Smooth muscle cell (in vitro differentiated cells): ENCODE measurements around the gene ATP2B3. TPM values are rescaled to one million over a fixed set of nuclear protein-coding genes. Genes with fewer than 3 reads are reported as not detected.

Source experiments
- DNase-seq: peaks from one replicate; lab custom pipeline; 2025; ENCODE audit not compliant: unreplicated experiment; lab: John Stamatoyannopoulos, UW
- H2AFZ ChIP-seq: fragments of 200-600 bp; sonication (generic); 2 replicates; pipeline ENCODE4 v1.6.0; 2016; ENCODE audit warnings: antibody characterized with exemption, low read depth, mild to moderate bottlenecking
- H3F3A ChIP-seq: fragments of 200-600 bp; sonication (generic); 2 replicates; pipeline ENCODE4 v1.6.0; 2017; ENCODE audit warnings: antibody characterized with exemption, low read depth
- H3K27ac ChIP-seq: fragments of 200-600 bp; sonication (generic); 2 replicates; pipeline ENCODE4 v1.5.1; 2016; ENCODE audit warnings: low read depth, mild to moderate bottlenecking
- H3K27me3 ChIP-seq: fragments of 200-600 bp; sonication (generic); 2 replicates; pipeline ENCODE4 v1.6.1; 2016; ENCODE audit warnings: low read depth, mild to moderate bottlenecking
- H3K36me3 ChIP-seq: fragments of 200-600 bp; sonication (generic); 2 replicates; pipeline ENCODE4 v1.5.1; 2016; ENCODE audit warnings: low read depth
- H3K4me1 ChIP-seq: fragments of 200-600 bp; sonication (generic); 2 replicates; pipeline ENCODE4 v1.5.1; 2016; ENCODE audit warnings: low read depth
- H3K4me2 ChIP-seq: fragments of 200-600 bp; sonication (generic); 2 replicates; pipeline ENCODE4 v1.6.0; 2016; ENCODE audit warnings: mild to moderate bottlenecking
- H3K4me3 ChIP-seq: fragments of 200-600 bp; sonication (generic); 2 replicates; pipeline ENCODE4 v1.5.1; 2016; ENCODE audit warnings: mild to moderate bottlenecking
- H3K79me2 ChIP-seq: fragments of 200-600 bp; sonication (generic); 2 replicates; pipeline ENCODE4 v1.6.0; 2016; ENCODE audit warnings: low read depth, mild to moderate bottlenecking
- H3K9ac ChIP-seq: fragments of 200-600 bp; sonication (generic); 2 replicates; pipeline ENCODE4 v1.6.0; 2016; ENCODE audit warnings: low read depth
- H3K9me3 ChIP-seq: fragments of 200-600 bp; sonication (generic); replicated peaks from 2 replicates; pipeline ENCODE4 v1.5.1; 2016; ENCODE audit warnings: low read depth
- H4K20me1 ChIP-seq: fragments of 200-600 bp; sonication (generic); 2 replicates; pipeline ENCODE4 v1.6.0; 2016; ENCODE audit warnings: low read depth
- WGBS: methylation state at CpG from one replicate; pipeline ENCODE4 v1.1.7; 2016; ENCODE audit warnings: low lambda C conversion rate; 5-methylcytosine and 5-hydroxymethylcytosine counted together
- polyA plus RNA-seq: library from polyadenylated mRNA; unstranded; fragments of >200 nt; fragmentation: Nextera tagmentation; extraction: Ambion mirVana; gene quantifications from 2 replicates; pipeline ENCODE4 v1.2.1, GENCODE V29; 2016
- total RNA-seq: library from RNA; depleted of rRNA; stranded (reverse); fragments of >200 nt; gene quantifications from 2 replicates; pipeline ENCODE4 v1.2.3, GENCODE V29; 2014
- TF ChIP-seq, protein P1 (sequence below): fragments of 200-600 bp; sonication (generic); IDR thresholded peaks from 2 replicates; pipeline ENCODE4 v1.5.1; 2017; ENCODE audit warnings: borderline replicate concordance, mild to moderate bottlenecking, antibody characterized with exemption; ENCODE audit not compliant: insufficient read depth, poor library complexity, severe bottlenecking

ATP2B3 gene
- total and polyA plus RNA-seq, 2 experiments from 2014 or later, result 0.05 to 0.22 TPM

DNA sequence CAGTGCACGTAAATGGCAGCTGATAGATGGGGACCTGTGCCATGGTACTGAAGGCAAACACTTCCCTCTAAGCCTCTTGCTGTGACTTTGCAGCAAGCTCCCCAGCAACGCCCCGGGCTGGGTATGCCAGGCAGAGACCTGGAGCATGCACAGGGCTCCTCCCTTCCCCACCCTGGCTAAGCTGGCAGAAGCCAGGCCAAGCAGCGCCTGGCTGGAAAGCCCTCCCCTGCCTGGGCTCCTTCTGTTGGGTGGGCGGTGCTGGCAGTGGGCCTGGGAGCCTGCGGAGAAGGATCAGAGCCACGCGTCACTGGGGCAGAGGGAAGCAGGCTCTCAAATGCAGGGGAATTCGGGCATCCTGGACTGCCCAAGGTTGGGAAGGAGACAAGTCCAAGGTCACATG, 3.6 kb downstream of the ATP2B3 start:
- Histone ChIP-seq H3K9me3 (no peaks in the 10 kb centered on the region), H2AFZ (no peak overlapping the region), H3K9ac (no peak overlapping the region), H3K4me3 (no peak overlapping the region), H4K20me1 (no peaks in the 10 kb centered on the region), H3K4me1 (no peaks in the 10 kb centered on the region), H3K27me3 (peaks cover 12% of the 10 kb centered on the region), H3K36me3 (no peaks in the 10 kb centered on the region), H3K79me2 (no peaks in the 10 kb centered on the region), H3K27ac (no peak overlapping the region), H3K4me2 (no peak overlapping the region), H3F3A (no peaks in the 10 kb centered on the region)
- TF ChIP-seq, protein P1, sequence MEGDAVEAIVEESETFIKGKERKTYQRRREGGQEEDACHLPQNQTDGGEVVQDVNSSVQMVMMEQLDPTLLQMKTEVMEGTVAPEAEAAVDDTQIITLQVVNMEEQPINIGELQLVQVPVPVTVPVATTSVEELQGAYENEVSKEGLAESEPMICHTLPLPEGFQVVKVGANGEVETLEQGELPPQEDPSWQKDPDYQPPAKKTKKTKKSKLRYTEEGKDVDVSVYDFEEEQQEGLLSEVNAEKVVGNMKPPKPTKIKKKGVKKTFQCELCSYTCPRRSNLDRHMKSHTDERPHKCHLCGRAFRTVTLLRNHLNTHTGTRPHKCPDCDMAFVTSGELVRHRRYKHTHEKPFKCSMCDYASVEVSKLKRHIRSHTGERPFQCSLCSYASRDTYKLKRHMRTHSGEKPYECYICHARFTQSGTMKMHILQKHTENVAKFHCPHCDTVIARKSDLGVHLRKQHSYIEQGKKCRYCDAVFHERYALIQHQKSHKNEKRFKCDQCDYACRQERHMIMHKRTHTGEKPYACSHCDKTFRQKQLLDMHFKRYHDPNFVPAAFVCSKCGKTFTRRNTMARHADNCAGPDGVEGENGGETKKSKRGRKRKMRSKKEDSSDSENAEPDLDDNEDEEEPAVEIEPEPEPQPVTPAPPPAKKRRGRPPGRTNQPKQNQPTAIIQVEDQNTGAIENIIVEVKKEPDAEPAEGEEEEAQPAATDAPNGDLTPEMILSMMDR, result no peak
- DNase-seq, result no peak
- 67% methylated on average over 9 of the region's 9 CpGs for WGBS

DNA sequence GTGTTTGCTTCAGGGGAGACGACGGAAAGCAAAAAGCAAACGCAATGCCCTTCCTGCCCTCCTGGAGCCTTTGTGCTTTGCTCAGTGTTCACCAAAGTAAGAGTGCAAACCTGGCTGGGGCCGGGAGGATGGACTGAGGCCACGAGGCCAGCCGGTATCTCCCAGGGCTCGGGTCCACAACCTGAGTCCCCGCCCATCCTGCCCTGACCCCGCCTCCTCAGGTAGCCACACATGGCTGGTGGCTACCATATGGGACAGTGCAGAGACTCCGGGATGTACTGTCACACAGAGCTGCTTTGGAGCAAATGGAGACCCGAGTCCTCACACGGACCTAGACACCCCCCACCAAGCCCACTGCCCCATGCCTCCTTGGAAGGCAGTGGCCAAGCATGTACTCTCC, 4.8 kb downstream of the ATP2B3 start:
- TF ChIP-seq, protein P1, result no peak
- peaks cover 12% of the 10 kb centered on the region for H3K27me3 ChIP-seq
- H3K9ac ChIP-seq, result no peak overlapping the region

DNA sequence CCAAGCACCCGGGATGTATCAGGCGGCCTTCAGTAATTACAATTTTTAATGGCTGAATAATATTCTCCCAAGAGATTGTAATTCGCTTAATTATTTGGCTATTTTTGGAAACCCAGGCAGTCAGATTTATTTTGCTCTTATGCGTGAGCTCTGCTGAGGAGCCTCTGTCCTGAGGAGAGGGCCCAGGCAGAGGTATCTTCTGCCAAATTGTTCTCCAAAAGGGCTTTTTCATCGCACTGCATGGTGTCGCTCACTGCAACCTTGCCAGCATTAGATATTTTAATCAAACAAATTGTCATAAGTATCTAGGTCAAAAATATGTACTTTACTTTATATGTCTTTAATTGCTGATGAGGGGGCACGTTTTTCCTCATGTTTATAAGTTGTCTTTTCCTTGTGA, 5.8 kb downstream of the ATP2B3 start:
- Histone ChIP-seq H3K36me3 (no peaks in the 10 kb centered on the region), H3K4me1 (no peaks in the 10 kb centered on the region), H3K4me3 (no peak overlapping the region), H3K4me2 (no peak overlapping the region), H3K27ac (no peak overlapping the region), H3K27me3 (peaks cover 8% of the 10 kb centered on the region), H2AFZ (no peak overlapping the region), H4K20me1 (no peaks in the 10 kb centered on the region), H3K9me3 (no peaks in the 10 kb centered on the region), H3K9ac (no peak overlapping the region), H3F3A (no peaks in the 10 kb centered on the region), H3K79me2 (no peaks in the 10 kb centered on the region)
- no peak for DNase-seq
- 85% methylated on average over 7 of the region's 7 CpGs for WGBS
- TF ChIP-seq, protein P1, result no peak

More for the DNA sequence above, 4.8 kb downstream of the ATP2B3 start:
- WGBS, result 81% methylated on average over 12 of the region's 12 CpGs
- Histone ChIP-seq H3K4me1 (no peaks in the 10 kb centered on the region), H2AFZ (no peak overlapping the region), H4K20me1 (no peaks in the 10 kb centered on the region), H3K4me3 (no peak overlapping the region), H3K79me2 (no peaks in the 10 kb centered on the region), H3F3A (no peaks in the 10 kb centered on the region), H3K4me2 (no peak overlapping the region), H3K36me3 (no peaks in the 10 kb centered on the region), H3K9me3 (no peaks in the 10 kb centered on the region), H3K27ac (no peak overlapping the region)
- no peak for DNase-seq

DNA sequence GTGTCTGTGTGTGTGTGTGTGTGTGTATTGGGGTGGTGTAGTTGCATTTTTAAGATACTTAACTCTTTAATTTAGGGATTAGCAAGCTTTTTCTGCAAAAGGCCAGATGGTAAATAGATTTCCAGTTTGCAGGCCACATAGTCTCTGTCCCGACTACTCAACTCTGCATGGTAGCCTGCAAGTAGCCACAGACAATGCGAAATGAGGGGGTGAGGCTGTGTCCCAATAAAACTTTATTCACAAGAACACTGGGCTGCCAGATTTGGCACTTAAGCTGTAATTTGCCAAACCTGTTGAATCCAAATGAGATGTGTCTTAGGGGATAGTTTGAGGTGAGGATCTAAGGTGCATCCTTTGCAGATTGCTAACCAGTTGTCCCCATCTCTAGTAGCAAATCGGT, 6.8 kb downstream of the ATP2B3 start:
- no peaks in the 10 kb centered on the region for H4K20me1 ChIP-seq

More for the DNA sequence above, 6.8 kb downstream of the ATP2B3 start:
- Histone ChIP-seq H2AFZ (no peak overlapping the region), H3K79me2 (no peaks in the 10 kb centered on the region), H3K36me3 (no peaks in the 10 kb centered on the region), H3F3A (no peaks in the 10 kb centered on the region), H3K4me2 (no peak overlapping the region), H3K27ac (no peak overlapping the region), H3K4me3 (no peak overlapping the region), H3K9me3 (no peaks in the 10 kb centered on the region), H3K27me3 (no peaks in the 10 kb centered on the region), H3K4me1 (no peaks in the 10 kb centered on the region), H3K9ac (no peak overlapping the region)
- TF ChIP-seq, protein P1, result no peak
- no peak for DNase-seq
- WGBS, result 78% methylated on average over 3 of the region's 3 CpGs
